H54 (cell line): ENCODE results near the gene RBM27.
"Not testable (repeated sequence)": the region's sequence is repeated elsewhere in the genome, so short reads cannot be mapped to it uniquely, and the experiment has no call there.

Experiments used
- DNase-seq: peaks from one replicate; pipeline ENCODE4 v3.0.0; 2011; ENCODE audit warnings: low spot score, mixed read lengths; ENCODE audit not compliant: insufficient read length
- FAIRE-seq: peaks from 3 replicates; lab custom pipeline; 2011; peaks lifted over from hg19 to GRCh38; lab: Jason Lieb, UNC
- POLR2A ChIP-seq: IDR thresholded peaks from 2 replicates; pipeline ENCODE4 v1.6.1; 2011; ENCODE audit warnings: low read depth, mild to moderate bottlenecking, low read length

Gene RBM27

GRCh38 chr5:146203011-146203871, at the start of gene RBM27:
RBM27 (plus strand) TSS chr5:146203605; CDS start chr5:146203766, 161 bp downstream.
- DNase-seq: peak; percentile 100
- TF ChIP-seq POLR2A: peak; percentile 87
- FAIRE-seq: peak; percentile 99

- TF ChIP-seq POLR2A: no peak
- DNase-seq (no peak), FAIRE-seq (no peak)
These were observed 45.1 kb upstream of the RBM27 start for GRCh38 chr5:146158255-146158654.

- no peak for FAIRE-seq
- DNase-seq: no peak
- TF ChIP-seq POLR2A: no peak
These were observed 39.0 kb upstream of the RBM27 start for GRCh38 chr5:146164382-146164781.

- DNase-seq (no peak), FAIRE-seq (peak; percentile 20)
- no peak for TF ChIP-seq POLR2A
These were observed 37.9 kb upstream of the RBM27 start for GRCh38 chr5:146165460-146165859.

- no peak for FAIRE-seq
- TF ChIP-seq POLR2A: no peak
- DNase-seq: no peak
These were observed 37.5 kb upstream of the RBM27 start for GRCh38 chr5:146165903-146166302.

GRCh38 chr5:146169076-146169475, 34.3 kb upstream of the RBM27 start:
- FAIRE-seq (peak; percentile 36), DNase-seq (no peak)

GRCh38 chr5:146173049-146173448, 30.4 kb upstream of the RBM27 start:
- not testable (repeated sequence) for FAIRE-seq, DNase-seq

More at GRCh38 chr5:146169076-146169475, 34.3 kb upstream of the RBM27 start:
- no peak for TF ChIP-seq POLR2A

- DNase-seq (no peak), FAIRE-seq (peak; percentile 23)
- no peak for TF ChIP-seq POLR2A
These were observed 29.8 kb upstream of the RBM27 start for GRCh38 chr5:146173597-146173996.

- TF ChIP-seq POLR2A: no peak
- DNase-seq: no peak
- FAIRE-seq: no peak
These were observed 26.6 kb upstream of the RBM27 start for GRCh38 chr5:146176805-146177204.

- no peak for DNase-seq
- TF ChIP-seq POLR2A: no peak
- no peak for FAIRE-seq
These were observed 23.7 kb upstream of the RBM27 start for GRCh38 chr5:146179696-146180095.

GRCh38 chr5:146183403-146183802, 20.0 kb upstream of the RBM27 start:
- FAIRE-seq, DNase-seq: not testable (repeated sequence)

GRCh38 chr5:146185161-146185560, 18.2 kb upstream of the RBM27 start:
- FAIRE-seq (peak; percentile 68), DNase-seq (no peak)
- TF ChIP-seq POLR2A: no peak

GRCh38 chr5:146188358-146188757, 15.0 kb upstream of the RBM27 start:
- TF ChIP-seq POLR2A: no peak
- DNase-seq (peak; percentile 67), FAIRE-seq (peak; percentile 15)

- TF ChIP-seq POLR2A: no peak
- no peak for FAIRE-seq
- no peak for DNase-seq
These were observed 10.8 kb upstream of the RBM27 start for GRCh38 chr5:146192571-146193043.

- FAIRE-seq (no peak), DNase-seq (no peak)
- no peak for TF ChIP-seq POLR2A
These were observed 10.1 kb upstream of the RBM27 start for GRCh38 chr5:146193285-146193684.

- not testable (repeated sequence) for FAIRE-seq, DNase-seq
These were observed 8.4 kb upstream of the RBM27 start for GRCh38 chr5:146194997-146195396.
